Renal pelvis (tissue), 4 donors: ENCODE data around the gene KLHDC4. TPM values are rescaled to one million over a fixed set of nuclear protein-coding genes. Genes with fewer than 3 reads are reported as not detected.

Experiments
- DNase-seq: peaks from one replicate; pipeline ENCODE4 v3.0.0-alpha.2; 2013
- polyA plus RNA-seq, 3 donors: library from polyadenylated mRNA; unstranded; fragments of 120-200 nt; gene quantifications; one replicate each; pipeline ENCODE4 v1.2.1, GENCODE V29; 2013; ENCODE audit not compliant: insufficient read length in 3 of 3

KLHDC4 gene
- polyA plus RNA-seq, 3 donors = 28.9 to 42.6 (median 41.0) TPM

GRCh38 chr16:87702325-87702811 lies 63.4 kb downstream of the KLHDC4 start:
- no peak for DNase-seq

DNA sequence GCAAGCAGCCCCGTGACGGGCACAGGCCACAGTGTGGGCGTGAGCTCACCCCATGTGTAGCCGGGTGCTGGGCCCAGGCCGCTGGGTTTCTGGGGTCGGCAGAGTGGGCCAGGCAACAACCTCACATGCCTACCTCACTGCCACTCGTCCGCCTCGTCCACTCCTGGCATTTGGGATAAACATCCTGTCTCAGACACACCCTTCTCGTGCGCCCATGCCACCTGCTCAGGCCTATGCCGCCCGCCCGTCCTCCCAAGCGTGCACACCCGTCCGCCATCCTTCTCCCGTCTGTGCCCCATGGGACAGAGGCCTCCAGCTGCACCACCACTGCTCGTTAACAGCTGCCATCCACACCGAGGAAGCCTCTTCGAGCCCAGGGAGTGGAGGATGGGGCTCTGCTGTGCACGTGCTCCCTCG lies 64.3 kb downstream of the KLHDC4 start:
- no peak for DNase-seq

DNA sequence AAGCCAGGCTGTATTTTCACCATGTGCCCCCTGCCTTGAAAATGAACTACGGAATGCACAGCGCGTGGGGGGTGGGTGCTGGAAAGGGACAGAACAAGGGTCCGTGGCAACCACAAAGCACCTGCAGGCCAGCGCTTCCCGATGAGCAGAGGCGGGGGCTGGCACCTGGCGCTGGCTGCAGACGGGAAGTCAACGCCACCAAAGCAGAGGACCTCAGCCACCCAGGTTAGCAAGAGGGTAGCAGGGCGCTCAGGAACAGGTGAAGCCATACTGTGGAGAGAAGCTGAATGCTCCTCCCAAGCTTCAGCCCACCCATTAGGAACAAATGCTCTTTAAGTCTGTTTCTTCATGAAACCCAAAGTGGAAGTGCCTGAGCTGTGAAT lies 64.7 kb downstream of the KLHDC4 start:
- no peak for DNase-seq

DNA sequence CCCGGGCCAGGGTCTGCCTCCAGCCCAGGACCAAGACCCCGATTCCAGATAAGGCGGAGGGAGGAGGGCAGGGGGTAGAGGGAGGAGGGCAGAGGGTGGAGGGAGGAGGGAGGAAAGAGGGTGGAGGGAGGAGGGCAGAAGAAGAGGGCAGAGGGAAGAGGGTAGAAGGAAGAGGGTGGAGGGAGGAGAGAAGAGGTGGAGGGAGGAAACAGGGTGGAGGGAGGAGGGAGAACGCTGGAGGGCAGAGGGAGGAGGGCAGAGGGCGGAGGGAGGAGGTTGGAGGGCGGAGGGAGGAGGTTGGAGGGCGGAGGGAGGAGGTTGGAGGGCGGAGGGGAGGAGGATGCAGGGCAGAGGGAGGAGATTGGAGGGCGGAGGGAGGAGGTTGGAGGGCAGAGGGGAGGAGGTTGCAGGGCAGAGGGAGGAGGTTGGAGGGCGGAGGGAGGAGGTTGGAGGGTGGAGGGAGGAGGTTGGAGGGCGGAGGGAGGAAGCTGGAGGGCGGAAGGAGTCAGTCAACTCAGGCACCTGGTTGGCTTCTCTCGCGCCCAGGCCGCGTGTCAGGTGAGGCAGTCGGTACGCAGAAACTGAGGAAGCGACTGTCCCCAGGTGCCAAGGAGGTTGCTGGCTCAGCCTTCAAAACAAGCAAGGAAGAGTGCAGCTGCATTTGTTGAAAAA lies 65.2 kb downstream of the KLHDC4 start:
- DNase-seq = no peak

DNA sequence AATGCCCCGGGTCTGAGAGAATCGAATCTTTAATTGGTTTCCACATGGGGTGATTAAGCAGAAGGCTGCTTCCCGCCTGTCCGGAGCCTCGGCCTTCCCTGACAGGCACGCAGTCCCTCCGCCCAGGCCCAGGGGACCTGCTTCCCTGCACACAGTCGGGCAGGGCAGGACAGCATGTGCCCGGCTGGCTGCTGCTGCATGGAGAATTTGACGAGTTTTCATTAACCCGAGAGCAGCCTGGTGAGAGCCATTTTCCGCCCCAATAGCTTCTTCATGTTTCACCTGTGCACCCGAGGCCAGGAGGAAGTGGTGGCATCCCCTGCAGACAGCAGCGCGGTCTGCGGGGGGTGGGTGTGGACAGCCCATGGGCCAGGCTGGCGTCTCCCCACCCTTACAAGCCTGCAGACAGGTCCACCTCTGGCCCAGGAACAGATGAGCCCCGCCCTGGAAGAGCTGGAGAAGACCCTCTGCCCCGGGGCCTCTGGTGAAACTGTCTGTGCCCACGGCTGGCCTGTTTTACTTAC lies 67.0 kb downstream of the KLHDC4 start:
- no peak for DNase-seq

- DNase-seq = no peak
Measured at GRCh38 chr16:87698241-87698640, 67.5 kb downstream of the KLHDC4 start.

DNA sequence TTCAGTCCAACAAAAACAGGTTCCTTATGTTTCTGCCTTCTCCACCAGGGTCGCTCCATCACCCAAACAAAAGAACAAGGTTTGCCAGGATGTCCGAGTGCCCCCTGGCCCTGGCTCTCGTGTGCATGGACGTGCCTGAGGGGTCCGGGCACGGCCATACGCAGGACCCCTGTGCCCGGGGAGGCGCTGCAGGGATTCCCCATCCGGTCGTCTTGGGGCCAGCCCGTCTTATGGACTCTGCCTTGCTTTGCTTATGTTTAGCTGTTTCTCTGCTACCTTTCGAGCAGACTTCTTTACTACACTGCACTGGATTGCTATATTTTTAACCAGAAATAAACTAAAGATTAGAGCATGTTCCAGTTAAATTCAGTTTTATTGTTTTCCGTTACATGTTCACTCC lies 68.0 kb downstream of the KLHDC4 start:
- DNase-seq = no peak

DNA sequence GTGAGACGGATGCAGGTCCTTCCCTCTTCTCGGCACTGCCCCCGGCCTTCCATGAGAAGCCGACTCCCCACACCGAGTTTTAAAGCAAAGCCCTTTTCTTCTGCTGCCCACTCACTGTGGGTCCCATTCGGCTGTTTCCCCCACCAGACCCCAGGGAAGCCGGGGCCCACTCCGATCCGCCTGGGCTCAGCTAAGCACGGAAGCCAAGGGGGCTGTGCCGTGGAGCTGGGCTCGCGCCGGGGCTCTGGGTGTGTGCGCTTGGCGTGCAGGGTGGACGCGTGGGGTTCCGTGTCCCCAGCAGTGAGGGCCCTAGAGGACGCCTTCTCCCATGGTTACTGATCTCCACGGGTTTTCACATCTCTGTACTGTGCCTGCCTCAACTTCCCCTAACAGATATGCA lies 68.5 kb downstream of the KLHDC4 start:
- no peak for DNase-seq

- DNase-seq = no peak
Measured at GRCh38 chr16:87696726-87697125, 69.1 kb downstream of the KLHDC4 start.

- DNase-seq = no peak
Measured at GRCh38 chr16:87695534-87695933, 70.3 kb downstream of the KLHDC4 start.

GRCh38 chr16:87694441-87695125 lies 71.2 kb downstream of the KLHDC4 start:
- no peak for DNase-seq

GRCh38 chr16:87693827-87694226 lies 72.0 kb downstream of the KLHDC4 start:
- no peak for DNase-seq

- no peak for DNase-seq
Measured at GRCh38 chr16:87692756-87693155, 73.0 kb downstream of the KLHDC4 start.

DNA sequence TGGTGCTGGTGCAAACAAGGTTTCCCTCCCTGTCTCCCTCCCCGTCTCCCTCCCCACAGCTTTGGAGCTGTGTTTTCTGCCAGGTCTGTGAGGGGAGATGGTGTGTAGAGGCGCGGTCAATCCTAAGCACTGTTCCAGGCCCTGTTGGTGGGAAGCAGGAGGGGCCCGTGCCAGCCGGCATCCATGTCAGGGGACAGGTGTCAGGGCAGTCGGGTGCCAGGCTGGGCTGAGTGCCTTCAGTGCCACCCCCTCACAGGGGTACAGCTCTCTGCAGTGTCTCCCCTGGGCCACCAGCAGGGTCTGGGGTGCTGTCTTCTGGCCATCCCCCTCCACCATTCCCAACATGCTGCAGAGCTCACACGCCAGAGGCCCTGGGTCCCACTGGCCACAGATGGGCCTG lies 73.6 kb downstream of the KLHDC4 start:
- DNase-seq = no peak

- no peak for DNase-seq
Measured at GRCh38 chr16:87691686-87692079, 74.1 kb downstream of the KLHDC4 start.

DNA sequence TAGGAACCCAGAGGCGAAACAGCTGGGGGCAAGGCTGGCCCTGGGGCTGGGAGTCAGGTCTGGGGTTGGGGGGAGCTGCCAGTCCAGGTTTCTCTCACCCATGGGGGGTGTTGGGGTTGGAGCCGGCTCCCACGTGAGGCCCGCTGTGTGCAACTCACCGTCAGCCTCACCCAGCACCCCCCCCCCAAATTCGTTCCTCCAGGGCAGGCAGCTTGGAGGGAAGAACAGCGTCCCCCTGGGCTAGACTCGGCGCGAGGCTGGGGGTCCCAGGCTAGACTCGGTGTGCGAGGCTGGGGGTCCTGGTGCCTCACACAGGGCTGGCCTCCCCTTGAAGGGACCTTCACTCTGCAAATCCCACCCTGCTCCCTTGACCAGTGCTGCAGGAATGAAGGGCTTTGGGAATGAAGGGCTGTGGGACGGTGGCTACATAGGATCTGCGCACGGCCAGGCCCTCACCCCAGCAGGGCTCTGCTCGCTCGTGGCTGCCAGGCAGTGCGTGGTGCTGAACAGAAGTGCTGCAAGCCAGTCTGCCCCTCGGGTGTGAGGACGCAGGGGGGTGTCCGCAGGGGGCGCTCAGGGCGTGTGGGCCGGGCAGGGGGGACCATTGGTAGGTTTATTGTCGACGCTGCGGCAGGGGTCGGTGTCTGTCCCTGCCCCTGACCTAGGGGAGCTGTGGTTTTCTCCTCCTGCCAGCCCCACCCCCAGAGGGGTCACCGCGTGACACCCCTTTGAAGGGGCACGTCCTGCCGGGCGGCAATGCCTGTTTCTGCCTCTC lies 74.7 kb downstream of the KLHDC4 start:
- DNase-seq = no peak

- no peak for DNase-seq
Measured at GRCh38 chr16:87689956-87690465, 75.8 kb downstream of the KLHDC4 start.

DNA sequence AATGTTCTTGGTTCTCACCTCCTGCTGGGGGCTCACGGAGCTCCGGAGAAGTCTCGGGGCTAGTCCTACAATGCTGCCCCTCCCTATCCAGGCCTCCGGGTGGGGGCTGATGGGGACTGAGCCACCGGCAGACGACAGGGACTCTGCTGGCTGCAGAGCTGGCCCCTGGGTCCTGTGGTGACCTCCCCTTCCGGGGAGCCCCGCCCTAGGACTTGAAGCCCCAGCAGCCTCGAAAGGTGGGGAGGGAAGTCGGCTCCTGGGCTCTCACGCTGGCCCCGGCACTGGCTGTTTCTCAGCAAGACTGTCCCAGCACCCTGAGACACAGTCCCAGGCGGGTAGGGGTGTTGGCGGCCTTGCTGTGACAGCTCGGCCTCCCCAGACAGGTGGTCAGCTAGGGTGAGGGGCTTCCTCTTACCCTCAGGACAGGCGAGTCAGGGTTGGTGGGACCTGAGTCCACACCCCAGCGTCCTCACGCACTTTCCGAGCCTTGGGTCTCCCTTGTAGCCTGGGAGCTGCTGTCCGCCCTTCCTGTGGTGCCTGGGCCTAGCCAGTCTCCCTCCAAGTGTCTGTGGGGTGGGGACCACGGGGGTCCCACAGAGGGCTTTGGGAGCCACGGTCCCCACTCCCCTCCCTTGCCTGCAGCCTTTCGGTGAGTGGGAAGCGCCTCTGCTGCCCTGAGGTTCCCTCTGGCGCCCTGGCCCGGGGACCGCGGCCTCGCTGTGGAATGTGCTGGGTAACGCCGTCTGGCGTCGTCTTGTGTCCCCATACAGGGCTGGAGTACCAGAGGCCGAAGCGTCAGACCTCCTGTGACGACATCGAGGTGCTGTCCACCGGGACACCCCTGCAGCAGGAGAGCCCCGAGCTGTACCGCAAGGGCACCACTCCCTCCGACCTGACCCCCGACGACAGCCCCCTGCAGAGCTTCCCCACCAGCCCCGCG lies 76.6 kb downstream of the KLHDC4 start:
- no peak for DNase-seq

DNA sequence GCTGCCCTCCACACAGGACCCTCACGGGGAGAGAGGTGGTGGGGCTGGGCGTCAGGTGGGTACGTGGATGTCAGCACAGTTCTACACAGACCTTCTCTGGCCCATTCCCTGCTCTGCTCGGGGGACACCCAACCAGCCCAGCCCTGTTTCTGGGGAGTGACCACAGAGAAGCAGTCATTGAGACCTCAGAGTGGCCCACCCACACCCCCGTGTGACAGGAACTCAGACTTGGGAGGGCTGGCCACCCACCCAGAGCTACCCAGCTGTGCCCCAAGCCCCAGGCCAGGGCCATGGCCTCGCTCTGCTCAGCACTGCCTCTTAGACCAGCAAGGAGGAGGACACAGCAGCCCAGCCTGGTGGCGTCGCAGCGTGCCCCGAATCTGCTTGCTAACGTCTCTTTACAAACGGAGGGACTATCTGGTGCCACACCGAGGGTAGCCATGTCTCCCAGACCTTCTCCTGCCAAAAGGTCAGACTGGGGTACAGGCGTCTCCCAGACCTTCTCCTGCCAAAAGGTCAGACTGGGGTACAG lies 77.7 kb downstream of the KLHDC4 start:
- DNase-seq = no peak

DNA sequence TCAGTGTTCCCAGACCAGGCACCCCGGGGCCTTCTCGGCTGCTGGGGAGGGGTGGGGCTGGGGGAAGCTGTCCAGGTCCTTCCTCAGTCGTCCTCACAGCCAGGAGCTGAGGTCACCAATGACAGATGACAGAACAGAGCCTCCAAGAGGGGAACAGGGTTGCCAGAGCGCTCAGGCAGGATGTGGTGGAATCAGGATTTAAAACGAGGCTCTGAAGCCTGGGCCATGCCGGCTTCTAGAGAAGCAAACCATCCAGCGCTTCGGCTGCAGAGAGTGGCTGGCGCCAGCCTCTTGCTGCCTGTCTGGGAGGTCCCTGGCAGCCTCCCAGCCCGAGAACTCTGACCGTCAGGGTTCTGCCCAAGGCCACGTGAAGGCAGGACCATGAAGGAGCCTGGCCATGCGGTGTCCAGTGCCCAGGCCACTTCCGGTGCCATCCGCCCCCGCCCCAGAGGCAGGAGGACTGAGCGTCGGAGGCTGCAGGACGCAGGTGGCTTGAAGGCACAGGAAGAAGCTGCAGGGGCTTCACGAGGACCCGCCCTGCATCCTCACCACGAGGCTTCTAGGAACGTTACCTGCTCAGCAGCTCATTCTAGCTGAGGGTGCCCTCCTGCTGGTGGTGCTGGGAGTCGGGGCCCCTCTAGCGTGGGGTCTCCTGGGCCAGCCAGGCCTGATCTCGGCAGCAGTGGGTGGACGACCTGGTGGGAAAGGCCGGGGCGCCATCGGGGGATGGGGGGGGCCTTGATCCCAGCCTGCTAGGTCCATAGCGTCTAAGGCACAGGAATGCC lies 78.5 kb downstream of the KLHDC4 start:
- DNase-seq = no peak
